Neuronal stem cell (in vitro differentiated cells): ENCODE results near the gene LRP1B.

ENCODE experiments used
- DNase-seq: peaks from one replicate; pipeline ENCODE4 v3.0.0-alpha.2; 2013; ENCODE audit warnings: low spot score
- H2AFZ ChIP-seq: one replicate; pipeline ENCODE4 v1.6.1; 2013; ENCODE audit warnings: mild to moderate bottlenecking, low read length, inconsistent platforms
- H2AK5ac ChIP-seq: 2 replicates; pipeline ENCODE4 v1.6.1; 2013; ENCODE audit warnings: low read depth, mild to moderate bottlenecking, inconsistent platforms, low read length, moderate library complexity, mixed read lengths
- H2BK120ac ChIP-seq: 2 replicates; pipeline ENCODE4 v1.6.1; 2013; ENCODE audit warnings: low read depth, mild to moderate bottlenecking, inconsistent platforms, low read length, moderate library complexity, mixed read lengths
- H2BK12ac ChIP-seq: one replicate; pipeline ENCODE4 v1.6.1; 2013; ENCODE audit warnings: low read length, inconsistent platforms
- H2BK15ac ChIP-seq: 2 replicates; pipeline ENCODE4 v1.6.1; 2013; ENCODE audit warnings: mild to moderate bottlenecking, low read length, inconsistent platforms, mixed read lengths
- H2BK5ac ChIP-seq: one replicate; pipeline ENCODE4 v1.6.1; 2013; ENCODE audit warnings: inconsistent platforms, mild to moderate bottlenecking, low read length, moderate library complexity
- H3K14ac ChIP-seq: one replicate; pipeline ENCODE4 v1.6.1; 2013; ENCODE audit warnings: low read length, inconsistent platforms
- H3K18ac ChIP-seq: 2 replicates; pipeline ENCODE4 v1.6.1; 2013; ENCODE audit warnings: low read length, inconsistent platforms
- H3K23ac ChIP-seq: 2 replicates; pipeline ENCODE4 v1.6.1; 2013; ENCODE audit warnings: low read depth, mild to moderate bottlenecking, mixed read lengths, low read length, inconsistent platforms; ENCODE audit not compliant: poor library complexity
- H3K27ac ChIP-seq: replicated peaks from 3 replicates; pipeline ENCODE4 v1.5.1; 2013; ENCODE audit warnings: low read length, inconsistent platforms
- H3K27me3 ChIP-seq, 3 experiments: 2 replicates each; pipeline ENCODE4 v1.6.1; 2013; ENCODE audit warnings: low read length in 3 of 3, mild to moderate bottlenecking in 2 of 3, inconsistent platforms in 1 of 3, low read depth in 1 of 3, mixed read lengths in 1 of 3, moderate library complexity in 1 of 3; ENCODE audit not compliant: control insufficient read depth in 3 of 3, insufficient read depth in 3 of 3
- H3K36me3 ChIP-seq, 2 donors: replicated peaks in 1 of 2; 2 replicates each; pipeline ENCODE4 v1.6.1; 2013; ENCODE audit warnings: low read length in 2 of 2; ENCODE audit not compliant: control insufficient read depth in 2 of 2, insufficient read depth in 2 of 2
- H3K4ac ChIP-seq: 2 replicates; pipeline ENCODE4 v1.6.1; 2013; ENCODE audit warnings: inconsistent platforms, mild to moderate bottlenecking, low read length, moderate library complexity
- H3K4me1 ChIP-seq, 2 donors: 1 replicate in 1 of 2; 2 replicates in 1 of 2; pipeline ENCODE4 v1.6.1; 2013; ENCODE audit warnings: low read length in 2 of 2, low read depth in 1 of 2; ENCODE audit not compliant: control insufficient read depth in 2 of 2, insufficient read depth in 1 of 2
- H3K4me2 ChIP-seq: one replicate; pipeline ENCODE4 v1.6.1; 2013; ENCODE audit warnings: mild to moderate bottlenecking, low read length, inconsistent platforms; ENCODE audit not compliant: insufficient read depth, poor library complexity, severe bottlenecking
- H3K4me3 ChIP-seq, 2 donors: 2 replicates each; pipeline ENCODE4 v1.5.1; 2013; ENCODE audit warnings: low read length in 2 of 2, mild to moderate bottlenecking in 2 of 2, inconsistent platforms in 1 of 2, moderate library complexity in 1 of 2
- H3K79me1 ChIP-seq: one replicate; pipeline ENCODE4 v1.6.1; 2013; ENCODE audit warnings: low read depth, mild to moderate bottlenecking, inconsistent platforms, low read length, moderate library complexity
- H3K9ac ChIP-seq: one replicate; pipeline ENCODE4 v1.6.1; 2013; ENCODE audit warnings: mild to moderate bottlenecking, low read depth, low read length, inconsistent platforms; ENCODE audit not compliant: poor library complexity
- H3K9me3 ChIP-seq, 2 donors: replicated peaks in 1 of 2; 2 replicates each; pipeline versions ENCODE3 to v1.6.1; 2013; ENCODE audit warnings: low read length in 2 of 2, mild to moderate bottlenecking in 2 of 2, inconsistent platforms in 1 of 2, low read depth in 1 of 2, mixed read lengths in 1 of 2, moderate library complexity in 1 of 2; ENCODE audit not compliant: control insufficient read depth in 2 of 2, insufficient read depth in 1 of 2
- H4K8ac ChIP-seq: one replicate; pipeline ENCODE4 v1.6.1; 2013; ENCODE audit warnings: low read depth, mild to moderate bottlenecking, inconsistent platforms, low read length, moderate library complexity
- H4K91ac ChIP-seq: one replicate; pipeline ENCODE4 v1.6.1; 2013; ENCODE audit warnings: low read length, low read depth, mild to moderate bottlenecking, inconsistent platforms; ENCODE audit not compliant: poor library complexity
- WGBS, 2 donors: extraction: QIAGEN DNeasy Blood & Tissue Kit; methylation state at CpG; one replicate each; pipeline ENCODE4 v1.1.7; 2013; ENCODE audit warnings: missing lambda C conversion rate in 2 of 2, mixed read lengths in 1 of 2; ENCODE audit not compliant: insufficient read length in 2 of 2, insufficient replicate concordance in 1 of 2; ENCODE audit errors: extremely low coverage in 2 of 2; 5-methylcytosine and 5-hydroxymethylcytosine counted together

LRP1B gene

DNA sequence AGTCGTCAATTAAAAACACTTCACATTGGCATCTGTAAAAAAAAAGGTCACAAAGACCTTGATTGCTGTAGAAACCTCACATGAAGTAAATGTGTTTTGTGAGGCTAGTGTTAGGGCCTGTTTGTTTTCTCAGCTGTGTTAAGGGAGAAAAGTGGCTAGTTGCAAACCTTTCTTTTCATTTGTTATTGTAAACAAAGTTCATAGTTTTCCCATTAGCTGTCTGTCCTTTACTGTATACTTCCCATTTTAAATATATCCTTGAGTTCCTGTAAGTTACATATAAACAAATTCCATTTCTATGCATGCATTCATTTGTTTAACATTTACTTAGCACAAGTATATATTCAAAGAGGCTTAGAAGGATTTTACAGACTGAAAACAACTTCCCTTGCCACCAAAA, 1250.2 kb downstream of the LRP1B start:
- H3K9me3 ChIP-seq: no peaks in the 10 kb centered on the region
- no peak overlapping the region for H2BK120ac ChIP-seq
- no peak overlapping the region for H3K4ac ChIP-seq
- no peak overlapping the region for H4K8ac ChIP-seq
- no peak overlapping the region for H2AFZ ChIP-seq
- H3K23ac ChIP-seq: no peak overlapping the region
- no CpG with 5 or more reads among the region's 1 CpG for WGBS, 2 donors
- H3K4me1 ChIP-seq: no peaks in the 10 kb centered on the region
- H2BK15ac ChIP-seq: no peak overlapping the region
- H3K9ac ChIP-seq: no peak overlapping the region
- no peak overlapping the region for H3K18ac ChIP-seq
- no peak for DNase-seq
- H3K27ac ChIP-seq: no peak overlapping the region
- H3K79me1 ChIP-seq: no peaks in the 10 kb centered on the region
- H3K4me3 ChIP-seq: no peak overlapping the region
- no peak overlapping the region for H2BK5ac ChIP-seq
- H3K4me2 ChIP-seq: no peak overlapping the region
- H3K36me3 ChIP-seq: no peaks in the 10 kb centered on the region
- H3K27me3 ChIP-seq: no peaks in the 10 kb centered on the region
- H3K14ac ChIP-seq: no peak overlapping the region
- no peak overlapping the region for H2BK12ac ChIP-seq
- no peak overlapping the region for H4K91ac ChIP-seq
- no peak overlapping the region for H2AK5ac ChIP-seq

DNA sequence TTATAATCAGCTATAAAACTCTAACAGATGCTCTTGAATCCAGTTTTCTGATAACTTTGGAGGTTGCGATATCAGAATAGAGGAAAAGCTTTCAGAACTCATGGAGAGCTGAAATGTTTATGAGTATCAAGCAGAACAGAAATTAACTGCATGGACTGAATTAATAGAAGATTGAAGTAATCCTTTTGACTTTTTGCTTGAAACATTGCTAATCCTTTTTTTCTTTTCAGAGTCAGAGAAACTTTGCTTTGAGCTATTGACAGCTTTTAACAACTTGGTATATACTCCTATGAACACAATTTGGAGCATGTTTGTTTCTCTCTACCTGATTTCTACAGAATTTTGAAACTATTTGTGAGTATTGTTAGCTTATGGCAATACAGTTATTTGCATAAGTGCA, 1254.8 kb downstream of the LRP1B start:
- Histone ChIP-seq H3K4me3 (no peak overlapping the region), H3K23ac (no peak overlapping the region), H2BK15ac (no peak overlapping the region), H3K36me3 (no peaks in the 10 kb centered on the region), H2AFZ (no peak overlapping the region), H3K27ac (no peak overlapping the region), H3K14ac (no peak overlapping the region), H3K4me1 (no peaks in the 10 kb centered on the region), H3K9me3 (no peaks in the 10 kb centered on the region), H3K4me2 (no peak overlapping the region), H2BK5ac (no peak overlapping the region), H3K27me3 (no peaks in the 10 kb centered on the region), H2BK12ac (no peak overlapping the region), H3K18ac (no peak overlapping the region), H3K4ac (no peak overlapping the region), H2AK5ac (no peak overlapping the region), H3K9ac (no peak overlapping the region), H2BK120ac (no peak overlapping the region), H4K91ac (no peak overlapping the region), H3K79me1 (no peaks in the 10 kb centered on the region), H4K8ac (no peak overlapping the region)
- no peak for DNase-seq
- no CpG with 5 or more reads among the region's 1 CpG for WGBS, 2 donors

DNA sequence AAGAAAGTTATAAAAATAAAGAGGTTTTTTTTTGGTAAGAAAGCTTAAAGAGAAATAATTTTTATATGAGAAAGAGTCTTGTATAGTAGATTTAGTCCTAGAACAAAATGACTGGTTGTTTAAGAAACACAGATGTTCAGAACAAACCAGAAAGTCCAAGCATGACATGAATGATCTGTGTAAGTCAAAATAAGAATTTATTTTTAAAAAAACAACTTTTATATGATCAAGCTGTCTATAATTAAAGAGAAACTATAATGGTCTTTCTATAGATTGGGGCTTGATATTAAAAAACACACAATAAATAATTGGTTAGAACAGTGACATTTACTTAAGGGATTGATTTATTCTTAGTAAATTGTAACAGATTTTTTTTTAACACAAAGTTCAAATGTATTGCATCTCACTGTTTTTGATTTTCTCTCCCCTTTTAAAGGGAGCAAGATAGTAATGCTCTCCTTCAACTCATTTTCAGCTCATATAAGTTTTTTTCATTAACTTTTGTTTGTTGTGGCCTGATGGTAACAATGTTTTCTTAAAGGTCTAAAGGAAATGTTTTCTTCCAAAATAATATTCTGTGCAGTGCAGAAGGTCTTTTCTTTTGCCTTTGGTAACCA, 1256.8 kb downstream of the LRP1B start:
- no peak overlapping the region for H3K4me2 ChIP-seq
- H3K4me1 ChIP-seq: no peaks in the 10 kb centered on the region
- H2AFZ ChIP-seq: no peak overlapping the region
- H3K18ac ChIP-seq: no peak overlapping the region
- no peak overlapping the region for H2AK5ac ChIP-seq
- H2BK15ac ChIP-seq: no peak overlapping the region
- H3K27me3 ChIP-seq: no peaks in the 10 kb centered on the region
- no peak overlapping the region for H3K4ac ChIP-seq
- H3K14ac ChIP-seq: no peak overlapping the region
- no peak overlapping the region for H2BK12ac ChIP-seq
- no peak overlapping the region for H3K23ac ChIP-seq
- no peak overlapping the region for H2BK5ac ChIP-seq
- DNase-seq: no peak
- H3K9me3 ChIP-seq: no peaks in the 10 kb centered on the region
- H3K4me3 ChIP-seq: no peak overlapping the region
- no peak overlapping the region for H2BK120ac ChIP-seq
- no peak overlapping the region for H3K9ac ChIP-seq
- H4K8ac ChIP-seq: no peak overlapping the region
- H3K27ac ChIP-seq: no peak overlapping the region
- no peak overlapping the region for H4K91ac ChIP-seq
- no peaks in the 10 kb centered on the region for H3K79me1 ChIP-seq
- H3K36me3 ChIP-seq: no peaks in the 10 kb centered on the region

DNA sequence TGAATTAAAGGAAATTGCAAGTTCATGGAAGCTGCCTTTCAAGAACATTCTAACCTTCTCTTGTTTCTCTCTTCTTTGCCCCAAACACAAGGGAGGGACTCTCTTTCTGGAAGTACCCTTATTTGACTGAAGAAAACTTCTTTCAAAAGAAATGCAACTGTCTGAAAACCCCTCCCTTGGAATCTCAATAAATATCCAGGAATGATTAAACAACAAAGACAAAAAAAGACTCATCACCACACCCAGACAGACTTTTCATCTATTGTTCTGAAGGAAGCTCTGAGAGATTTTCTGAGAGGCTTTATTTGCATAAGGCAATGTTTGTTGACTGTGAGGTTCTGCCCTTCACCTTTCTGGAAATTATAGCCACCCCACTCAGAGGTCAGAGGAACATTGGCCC, 1260.9 kb downstream of the LRP1B start:
- no peaks in the 10 kb centered on the region for H3K9me3 ChIP-seq

More for the DNA sequence above, 1260.9 kb downstream of the LRP1B start:
- H3K36me3 ChIP-seq: no peaks in the 10 kb centered on the region
- no peak overlapping the region for H2BK120ac ChIP-seq
- no peak overlapping the region for H3K18ac ChIP-seq
- H2BK15ac ChIP-seq: no peak overlapping the region
- H3K79me1 ChIP-seq: no peaks in the 10 kb centered on the region
- no peaks in the 10 kb centered on the region for H3K4me1 ChIP-seq
- H4K8ac ChIP-seq: no peak overlapping the region
- no peak overlapping the region for H2BK5ac ChIP-seq
- no peak overlapping the region for H3K23ac ChIP-seq
- no peaks in the 10 kb centered on the region for H3K27me3 ChIP-seq
- H3K4me2 ChIP-seq: no peak overlapping the region
- no peak overlapping the region for H4K91ac ChIP-seq
- no peak overlapping the region for H2AFZ ChIP-seq
- no peak overlapping the region for H3K14ac ChIP-seq
- no peak overlapping the region for H3K4me3 ChIP-seq
- no peak overlapping the region for H3K9ac ChIP-seq
- H2AK5ac ChIP-seq: no peak overlapping the region
- no peak overlapping the region for H3K4ac ChIP-seq
- no peak for DNase-seq
- no peak overlapping the region for H3K27ac ChIP-seq
- no peak overlapping the region for H2BK12ac ChIP-seq
